ENCODE results near the gene PHF12.

The PHF12 gene

GRCh38 chr17:28950017-28950751, 1.1 kb downstream of the PHF12 start:
- no peak for TF ChIP-seq CTCF (IDR thresholded peaks at IDR 0.05)
- H3K4me3 ChIP-seq: peak overlapping the region; percentile 85
- H3K27ac ChIP-seq: peak overlapping the region; percentile 93 to 94
- no peak for DNase-seq (ENCODE audit: low spot score)

GRCh38 chr17:28949185-28950016, 1.9 kb downstream of the PHF12 start:
- TF ChIP-seq CTCF (IDR thresholded peaks at IDR 0.05): no peak

GRCh38 chr17:28948873-28949184, 2.5 kb downstream of the PHF12 start:
- Histone ChIP-seq H3K27ac (peak overlapping the region; percentile 93 to 94), H3K4me3 (peak overlapping the region; percentile 85)
- no peak for DNase-seq (ENCODE audit: low spot score)
- no peak for TF ChIP-seq CTCF (IDR thresholded peaks at IDR 0.05)

More at GRCh38 chr17:28949185-28950016, 1.9 kb downstream of the PHF12 start:
- DNase-seq (ENCODE audit: low spot score): peak; percentile 83
- peak overlapping the region; percentile 85 for H3K4me3 ChIP-seq
- H3K27ac ChIP-seq: peak overlapping the region; percentile 93 to 94

- H3K27ac ChIP-seq: peak overlapping the region in 1 of 2 donors; percentile 93
- DNase-seq (ENCODE audit: low spot score): no peak
- TF ChIP-seq CTCF (IDR thresholded peaks at IDR 0.05): no peak
- H3K4me3 ChIP-seq: peak overlapping the region; percentile 85
These were observed 3.0 kb downstream of the PHF12 start for GRCh38 chr17:28948342-28948741.

- no peak for DNase-seq (ENCODE audit: low spot score)
- TF ChIP-seq CTCF (IDR thresholded peaks at IDR 0.05): no peak
- Histone ChIP-seq H3K27ac (no peak overlapping the region), H3K4me3 (no peak overlapping the region)
These were observed 3.7 kb downstream of the PHF12 start for GRCh38 chr17:28947639-28948038.

GRCh38 chr17:28946239-28946638, 5.1 kb downstream of the PHF12 start:
- no peak for DNase-seq (ENCODE audit: low spot score)
- Histone ChIP-seq H3K27ac (peak overlapping the region in 1 of 2 donors; percentile 44), H3K4me3 (peak overlapping the region; percentile 5)
- no peak for TF ChIP-seq CTCF (IDR thresholded peaks at IDR 0.05)

Data from coronary artery (tissue), 2 donors.